T-helper 17 cell (primary cell): ENCODE measurements around the gene SPATA2. TPM values are rescaled to one million over a fixed set of nuclear protein-coding genes. Genes with fewer than 3 reads are reported as not detected.

Experiments
- ATAC-seq: fragments of 150-1000 bp; cut with Tn5 transposase; 2 replicates; pipeline ENCODE4 v1.10.0; 2021; ENCODE audit warnings: mild to moderate bottlenecking, moderate library complexity
- DNase-seq, 3 donors: peaks; one replicate each; pipeline versions ENCODE4 v3.0.0 to v3.0.0-alpha.2; 2020 to 2021
- H3K9me3 ChIP-seq: one replicate; pipeline ENCODE4 v1.7.0; 2013; ENCODE audit warnings: low read length, mild to moderate bottlenecking; ENCODE audit not compliant: control insufficient read depth, poor library complexity, severe bottlenecking
- H3K27ac Mint-ChIP-seq: one replicate; pipeline ENCODE4 v1.8.0; 2022; ENCODE audit warnings: mild to moderate bottlenecking, moderate library complexity, mixed read lengths
- H3K27me3 Mint-ChIP-seq: one replicate; pipeline ENCODE4 v1.8.0; 2022; ENCODE audit warnings: mixed read lengths
- H3K36me3 Mint-ChIP-seq: one replicate; pipeline ENCODE4 v1.8.0; 2022; ENCODE audit warnings: low read depth, mixed read lengths
- H3K4me1 Mint-ChIP-seq: one replicate; pipeline ENCODE4 v1.8.0; 2022; ENCODE audit warnings: mild to moderate bottlenecking, mixed read lengths
- H3K4me3 Mint-ChIP-seq: one replicate; pipeline ENCODE4 v1.8.0; 2022; ENCODE audit warnings: mild to moderate bottlenecking, moderate library complexity, mixed read lengths
- total RNA-seq, 4 donors: library from RNA in 2 of 4; stranded (reverse) in 2 of 4; gene quantifications; one replicate each; pipeline ENCODE4 v1.2.3 and lab custom pipeline; 2022 to 2026

The SPATA2 gene
- total RNA-seq, 2 donors from 2014 or later, result 23.5 to 24.9 TPM

DNA sequence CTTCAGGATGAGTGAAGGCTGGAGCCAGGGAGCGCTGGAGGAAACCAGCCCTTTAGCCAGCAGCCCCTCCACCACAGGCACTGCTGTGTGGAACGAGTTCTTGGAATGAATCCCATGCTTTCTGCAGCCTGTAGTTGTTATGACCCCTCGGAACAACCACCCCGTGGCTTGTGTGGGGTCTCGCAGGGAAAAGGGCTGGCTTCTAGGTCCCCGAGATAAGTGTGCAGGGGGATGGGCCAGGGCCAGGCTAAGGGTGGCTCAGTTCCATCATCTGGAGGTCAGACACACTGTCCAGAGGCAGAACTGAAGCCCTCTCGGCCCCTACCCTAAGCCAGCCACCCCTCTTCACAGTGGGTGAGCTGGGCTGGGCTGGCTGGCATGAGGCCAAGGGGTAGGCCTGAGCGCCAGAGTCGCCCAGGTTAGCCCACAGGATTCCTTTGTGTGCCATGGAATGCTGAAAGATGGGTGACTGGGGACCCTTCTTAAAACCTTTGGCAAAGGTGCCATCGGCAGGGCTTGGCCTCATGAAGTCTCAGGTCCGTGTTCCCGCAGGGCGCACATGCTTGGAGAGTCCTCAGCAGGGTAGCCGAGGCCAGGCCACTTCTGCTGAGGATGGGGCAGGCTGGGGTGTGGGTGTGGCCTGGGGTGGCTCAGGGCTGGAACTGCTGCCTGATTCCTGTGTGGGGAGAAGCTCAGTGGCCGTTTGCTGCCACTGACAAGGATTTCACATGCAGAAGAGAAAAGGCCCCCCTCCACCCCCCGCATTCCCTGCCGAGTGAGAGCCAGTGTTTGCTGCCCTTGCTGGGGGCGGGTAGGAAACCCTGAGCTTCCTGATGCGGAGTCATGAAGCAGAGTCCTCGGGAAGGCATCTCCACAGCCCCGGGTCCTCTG lies 24.6 kb downstream of the SPATA2 start:
- Mint-ChIP-seq H3K27ac (no peak overlapping the region), H3K36me3 (no peaks in the 10 kb centered on the region), H3K4me1 (peaks cover 32% of the 10 kb centered on the region), H3K4me3 (no peak overlapping the region), H3K27me3 (no peaks in the 10 kb centered on the region)
- no peak for DNase-seq
- ATAC-seq, result no peak
- no peaks in the 10 kb centered on the region for H3K9me3 ChIP-seq

- H3K9me3 ChIP-seq, result no peaks in the 10 kb centered on the region
- Mint-ChIP-seq H3K4me1 (peaks cover 31% of the 10 kb centered on the region), H3K27ac (no peak overlapping the region), H3K27me3 (no peaks in the 10 kb centered on the region), H3K36me3 (no peaks in the 10 kb centered on the region), H3K4me3 (no peak overlapping the region)
- no peak for DNase-seq
- no peak for ATAC-seq
Observed at GRCh38 chr20:49889935-49890333, 25.4 kb downstream of the SPATA2 start.

DNA sequence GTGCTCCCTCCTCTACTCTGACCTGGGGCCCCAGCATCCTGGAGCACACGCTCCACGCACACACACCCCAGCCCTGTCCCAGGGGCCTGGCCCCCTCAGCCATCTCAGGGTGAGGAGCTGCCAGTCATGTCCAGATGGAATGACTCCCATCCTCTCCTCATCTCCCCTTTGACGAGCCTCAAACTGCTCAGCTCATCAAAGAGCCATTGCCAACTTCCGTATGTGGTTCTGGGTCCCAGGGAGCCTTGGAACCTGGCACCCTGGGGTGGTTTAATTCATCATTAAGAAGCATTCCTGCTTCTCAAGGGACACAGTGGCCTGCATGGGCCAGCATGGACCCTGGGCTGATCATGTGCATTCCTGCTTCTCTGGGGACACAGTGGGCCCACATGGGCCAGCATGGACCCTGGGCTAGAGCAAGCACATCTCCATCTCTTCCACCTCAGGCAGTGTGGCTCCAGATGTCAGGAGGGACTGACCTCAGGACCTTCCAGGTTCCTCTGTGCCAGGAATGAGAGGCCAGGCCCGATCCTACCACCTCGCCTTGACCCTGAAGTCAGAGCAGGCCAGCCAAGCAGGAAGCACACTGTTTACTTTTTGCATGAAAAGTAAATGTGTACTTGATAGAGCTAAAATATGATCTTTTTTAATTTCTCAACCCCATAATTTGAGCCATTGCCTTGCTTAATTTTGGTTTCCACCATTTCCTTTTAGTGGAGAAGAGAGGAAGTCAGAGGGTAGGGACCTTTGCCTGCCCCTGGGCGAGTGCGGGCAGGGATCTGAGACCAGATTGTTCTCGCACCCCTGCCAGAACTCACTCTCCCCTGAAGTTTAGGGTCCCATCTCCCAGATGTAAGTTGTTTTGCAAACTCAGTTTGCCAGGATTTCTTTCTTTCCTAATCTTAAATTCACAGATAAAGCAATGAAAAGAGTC lies 26.1 kb downstream of the SPATA2 start:
- Mint-ChIP-seq H3K4me1 (peaks cover 28% of the 10 kb centered on the region), H3K4me3 (no peak overlapping the region), H3K27me3 (no peaks in the 10 kb centered on the region), H3K36me3 (no peaks in the 10 kb centered on the region), H3K27ac (no peak overlapping the region)
- H3K9me3 ChIP-seq, result no peaks in the 10 kb centered on the region
- ATAC-seq (no peak), DNase-seq (no peak)

- no peaks in the 10 kb centered on the region for H3K36me3 Mint-ChIP-seq
- no peaks in the 10 kb centered on the region for H3K27me3 Mint-ChIP-seq
- H3K27ac Mint-ChIP-seq, result no peak overlapping the region
- H3K4me3 Mint-ChIP-seq, result peak overlapping the region; percentile 36
- DNase-seq (peak in 2 of 3 donors; percentile 34 to 44), ATAC-seq (peak; percentile 68)
- H3K9me3 ChIP-seq, result no peaks in the 10 kb centered on the region
- H3K4me1 Mint-ChIP-seq, result peaks cover 19% of the 10 kb centered on the region
Observed at GRCh38 chr20:49888212-49889000, 26.9 kb downstream of the SPATA2 start.

DNA sequence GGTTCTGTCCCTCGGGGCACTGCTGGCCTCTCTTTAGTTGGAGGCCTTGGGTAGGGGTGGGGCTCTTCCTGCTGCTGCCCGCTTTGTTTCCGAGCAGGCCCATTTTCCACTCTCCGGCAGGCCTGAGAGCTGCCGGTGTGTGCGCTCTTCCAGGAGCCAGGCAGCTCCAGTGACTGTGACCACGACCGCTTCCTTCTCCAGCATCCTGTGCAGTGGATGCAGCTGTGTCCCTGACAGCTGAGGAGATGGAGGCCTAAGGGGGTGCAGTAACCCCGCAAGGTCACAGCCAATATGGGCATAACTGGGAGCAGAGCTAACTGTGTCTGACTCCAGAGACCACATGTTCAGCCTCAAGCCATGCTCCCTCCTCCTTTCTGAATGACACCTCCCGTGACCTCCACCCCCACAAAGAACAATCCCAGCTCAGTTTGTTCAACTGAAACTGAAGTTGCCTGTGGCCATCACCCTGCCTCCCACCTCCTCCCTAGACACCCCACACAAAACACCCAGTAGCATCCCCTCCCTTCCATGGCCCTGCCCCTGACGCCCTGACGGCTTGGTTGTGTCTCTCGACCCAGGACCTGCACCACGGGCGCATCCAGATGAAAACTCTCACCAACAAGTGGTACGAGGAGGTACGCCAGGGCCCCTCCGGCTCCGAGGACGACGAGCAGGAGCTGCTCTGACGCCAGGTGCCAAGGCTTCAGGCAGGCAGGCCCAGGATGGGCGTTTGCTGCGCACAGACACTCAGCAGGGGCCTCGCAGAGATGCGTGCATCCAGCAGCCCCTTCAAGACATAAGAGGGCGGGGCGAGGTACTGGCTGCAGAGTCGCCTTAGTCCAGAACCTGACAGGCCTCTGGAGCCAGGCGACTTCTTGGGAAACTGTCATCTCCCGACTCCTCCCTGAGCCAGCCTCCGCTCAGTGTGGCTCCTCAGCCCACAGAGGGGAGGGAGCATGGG lies 27.8 kb downstream of the SPATA2 start:
- Mint-ChIP-seq H3K36me3 (no peaks in the 10 kb centered on the region), H3K27me3 (no peaks in the 10 kb centered on the region), H3K4me1 (peaks cover 13% of the 10 kb centered on the region), H3K4me3 (no peak overlapping the region), H3K27ac (peak overlapping the region; percentile 32)
- DNase-seq (no peak), ATAC-seq (no peak)
- H3K9me3 ChIP-seq, result no peaks in the 10 kb centered on the region

- H3K9me3 ChIP-seq, result no peaks in the 10 kb centered on the region
- Mint-ChIP-seq H3K27ac (peak overlapping the region; percentile 68), H3K27me3 (no peaks in the 10 kb centered on the region), H3K36me3 (peaks cover 5% of the 10 kb centered on the region), H3K4me3 (peak overlapping the region; percentile 31), H3K4me1 (peaks cover 17% of the 10 kb centered on the region)
- ATAC-seq (no peak), DNase-seq (no peak)
Observed at GRCh38 chr20:49886571-49887213, 28.6 kb downstream of the SPATA2 start.

DNA sequence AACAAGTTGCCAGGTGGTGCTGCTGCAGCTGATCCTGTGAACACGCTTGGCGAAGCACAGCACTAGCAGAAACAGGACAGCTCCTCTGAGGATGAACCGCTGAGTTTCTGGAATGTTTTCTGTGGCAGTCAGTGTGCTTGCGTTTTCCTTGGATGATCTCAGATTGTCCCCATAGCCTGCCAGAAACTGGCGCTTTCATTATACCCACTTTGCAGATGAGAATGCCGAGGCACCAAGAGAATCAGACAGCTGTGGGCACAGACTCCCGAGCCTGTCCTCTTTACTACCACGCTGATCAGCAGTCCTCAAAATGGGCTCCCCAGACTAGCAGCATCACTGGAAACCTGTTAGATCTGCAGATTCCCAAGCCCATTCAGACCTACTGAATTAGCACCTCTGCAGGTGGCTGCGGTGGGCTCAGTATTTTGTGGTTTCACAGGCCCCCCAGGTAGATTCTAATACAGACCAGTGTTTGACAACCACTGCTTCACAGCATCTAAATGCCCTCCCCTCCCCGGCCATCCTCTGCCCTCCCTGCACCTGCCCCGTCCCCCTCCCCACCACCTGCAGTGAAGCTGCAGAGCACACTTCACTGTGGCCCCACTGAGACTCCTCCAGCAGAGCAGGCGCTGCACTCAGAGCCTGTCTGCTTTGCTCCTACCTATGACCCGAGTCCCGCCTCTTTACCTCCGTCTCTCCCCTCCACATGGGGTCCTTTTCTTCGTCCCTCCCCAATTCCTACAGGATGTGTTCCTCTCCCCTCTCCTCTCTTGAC lies 29.6 kb downstream of the SPATA2 start:
- no peak for DNase-seq
- H3K9me3 ChIP-seq, result no peaks in the 10 kb centered on the region
- Mint-ChIP-seq H3K4me1 (peaks cover 17% of the 10 kb centered on the region), H3K27ac (no peak overlapping the region), H3K27me3 (no peaks in the 10 kb centered on the region), H3K4me3 (no peak overlapping the region), H3K36me3 (peaks cover 5% of the 10 kb centered on the region)
- ATAC-seq, result no peak

GRCh38 chr20:49883246-49883802 lies 32.0 kb downstream of the SPATA2 start:
- no peak overlapping the region for H3K4me3 Mint-ChIP-seq
- peaks cover 5% of the 10 kb centered on the region for H3K36me3 Mint-ChIP-seq
- peak overlapping the region; percentile 61 for H3K27ac Mint-ChIP-seq
- no peaks in the 10 kb centered on the region for H3K9me3 ChIP-seq
- DNase-seq (no peak), ATAC-seq (no peak)
- no peaks in the 10 kb centered on the region for H3K27me3 Mint-ChIP-seq
- peaks cover 10% of the 10 kb centered on the region for H3K4me1 Mint-ChIP-seq

DNA sequence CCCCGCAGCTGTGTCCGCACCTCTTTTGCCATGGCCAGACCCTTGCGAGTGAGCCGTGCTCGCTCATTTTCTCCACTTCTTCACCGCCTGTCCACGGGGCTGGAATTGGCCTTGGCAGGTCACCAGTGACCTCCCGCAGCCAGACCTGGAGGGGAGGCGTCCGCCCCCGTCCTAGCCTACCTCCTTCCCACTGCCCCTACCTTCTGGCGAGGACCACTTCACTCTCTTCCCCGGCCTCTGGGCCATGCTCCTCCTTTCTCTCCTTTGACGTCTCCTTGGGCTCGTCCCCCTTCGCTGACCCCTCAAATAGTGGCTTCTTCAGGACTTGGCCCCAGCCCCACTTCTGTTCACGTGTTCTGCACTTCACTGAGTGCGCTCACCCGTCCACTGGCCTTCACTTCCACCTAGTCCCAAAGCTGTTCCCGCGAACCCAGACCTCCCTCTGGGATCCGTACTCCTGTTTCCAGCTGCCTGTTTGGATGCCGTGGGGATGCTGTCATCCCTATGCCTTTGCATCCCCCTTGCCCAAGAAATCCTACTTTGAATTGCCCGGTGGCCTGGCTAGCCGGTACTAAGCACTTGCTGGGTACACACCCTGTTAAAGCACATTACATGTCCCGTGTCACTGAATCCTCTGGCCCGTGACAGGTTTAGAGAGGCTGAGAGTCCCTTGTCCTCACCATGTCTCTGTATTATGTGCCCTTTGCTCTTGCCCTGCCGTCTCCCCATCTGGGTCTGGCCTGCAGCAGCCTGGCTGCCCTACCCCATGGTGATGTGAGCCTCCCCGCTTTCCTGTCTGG lies 33.0 kb downstream of the SPATA2 start:
- no peaks in the 10 kb centered on the region for H3K9me3 ChIP-seq
- Mint-ChIP-seq H3K4me1 (peaks cover 6% of the 10 kb centered on the region), H3K27ac (peak overlapping the region; percentile 34), H3K36me3 (peaks cover 5% of the 10 kb centered on the region), H3K27me3 (no peaks in the 10 kb centered on the region), H3K4me3 (no peak overlapping the region)
- no peak for DNase-seq
- ATAC-seq, result no peak

DNA sequence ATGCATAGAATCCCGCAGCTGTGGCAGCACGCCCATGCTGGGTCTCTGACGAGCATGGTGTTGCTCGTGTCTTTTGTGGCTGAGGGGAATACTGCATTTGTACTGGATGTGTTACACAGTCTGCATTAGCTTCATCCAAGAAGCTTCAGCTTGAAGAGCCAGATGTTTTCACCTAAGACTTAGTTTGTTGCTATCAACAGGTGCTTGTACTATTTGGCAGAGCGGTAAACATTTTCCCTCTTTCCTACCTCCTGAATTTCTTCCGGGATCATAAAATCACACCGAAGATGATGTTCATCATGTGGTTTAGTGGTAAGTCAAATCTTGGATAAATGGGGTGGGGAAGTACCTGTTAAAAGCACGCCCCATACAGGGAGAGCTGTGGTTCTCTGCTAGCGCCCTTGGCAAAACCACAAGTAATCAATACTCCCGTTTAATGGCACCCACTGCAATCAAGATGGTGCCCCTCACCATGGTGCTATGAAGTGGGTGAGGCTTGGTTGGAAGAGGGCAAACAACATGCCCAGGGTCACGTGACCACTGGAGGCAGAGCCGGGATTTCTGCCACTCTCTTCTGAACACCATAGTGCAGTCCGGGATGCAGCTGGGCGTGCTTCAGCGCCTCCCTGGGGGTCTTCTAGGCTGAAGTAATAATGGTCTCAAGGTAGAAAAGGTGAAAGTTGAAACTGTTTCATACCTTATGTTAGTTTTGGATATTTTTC lies 34.4 kb downstream of the SPATA2 start:
- peak overlapping the region; percentile 51 for H3K27ac Mint-ChIP-seq
- peaks cover 4% of the 10 kb centered on the region for H3K4me1 Mint-ChIP-seq
- no peaks in the 10 kb centered on the region for H3K9me3 ChIP-seq
- no peak overlapping the region for H3K4me3 Mint-ChIP-seq
- no peaks in the 10 kb centered on the region for H3K27me3 Mint-ChIP-seq
- peaks cover 5% of the 10 kb centered on the region for H3K36me3 Mint-ChIP-seq
- DNase-seq, result no peak
- no peak for ATAC-seq
